Fibroblast of lung (primary cell): ENCODE results near the gene MINDY3.

ENCODE experiments used
- EZH2 ChIP-seq: IDR thresholded peaks from 2 replicates; pipeline ENCODE4 v1.5.1; 2012; ENCODE audit warnings: low read length, control low read depth, mild to moderate bottlenecking; ENCODE audit errors: missing control alignments
- TF ChIP-seq, protein P1 (sequence below), 2 donors: IDR thresholded peaks in 1 of 2; conservative IDR thresholded peaks in 1 of 2; 1 replicate in 1 of 2; 2 replicates in 1 of 2; pipeline ENCODE4 v1.5.1; 2011 to 2012; ENCODE audit warnings: low read length in 2 of 2, control low read depth in 1 of 2, inconsistent platforms in 1 of 2, low read depth in 1 of 2, mild to moderate bottlenecking in 1 of 2

DNA sequence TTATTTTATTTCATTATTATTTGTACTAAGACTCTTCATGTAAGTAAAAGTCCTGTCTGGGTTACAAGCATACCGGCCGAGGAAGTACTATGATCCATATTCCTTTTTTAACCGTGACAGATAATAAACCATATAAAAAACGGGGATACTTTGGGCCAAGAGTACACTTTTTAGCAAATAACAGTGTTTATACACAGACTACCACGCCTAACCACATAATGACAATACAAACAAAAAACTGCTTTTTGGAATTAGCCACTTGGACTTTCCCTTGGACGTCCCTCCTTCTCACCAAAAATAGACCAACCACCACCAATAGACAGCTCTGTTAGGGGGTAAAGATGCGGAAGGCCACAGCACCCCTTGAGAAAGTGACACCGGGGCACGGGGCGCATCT, 800 bp downstream of the MINDY3 start:
- TF ChIP-seq, protein P1, sequence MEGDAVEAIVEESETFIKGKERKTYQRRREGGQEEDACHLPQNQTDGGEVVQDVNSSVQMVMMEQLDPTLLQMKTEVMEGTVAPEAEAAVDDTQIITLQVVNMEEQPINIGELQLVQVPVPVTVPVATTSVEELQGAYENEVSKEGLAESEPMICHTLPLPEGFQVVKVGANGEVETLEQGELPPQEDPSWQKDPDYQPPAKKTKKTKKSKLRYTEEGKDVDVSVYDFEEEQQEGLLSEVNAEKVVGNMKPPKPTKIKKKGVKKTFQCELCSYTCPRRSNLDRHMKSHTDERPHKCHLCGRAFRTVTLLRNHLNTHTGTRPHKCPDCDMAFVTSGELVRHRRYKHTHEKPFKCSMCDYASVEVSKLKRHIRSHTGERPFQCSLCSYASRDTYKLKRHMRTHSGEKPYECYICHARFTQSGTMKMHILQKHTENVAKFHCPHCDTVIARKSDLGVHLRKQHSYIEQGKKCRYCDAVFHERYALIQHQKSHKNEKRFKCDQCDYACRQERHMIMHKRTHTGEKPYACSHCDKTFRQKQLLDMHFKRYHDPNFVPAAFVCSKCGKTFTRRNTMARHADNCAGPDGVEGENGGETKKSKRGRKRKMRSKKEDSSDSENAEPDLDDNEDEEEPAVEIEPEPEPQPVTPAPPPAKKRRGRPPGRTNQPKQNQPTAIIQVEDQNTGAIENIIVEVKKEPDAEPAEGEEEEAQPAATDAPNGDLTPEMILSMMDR (conservative IDR thresholded peaks at IDR 0.05 in 1 of 2, IDR thresholded peaks at IDR 0.05 in 1 of 2; ENCODE audit: low read depth in 1 of 2, low read length in 2 of 2) = no peak
- no peak for TF ChIP-seq EZH2
